Measurements from ENCODE around the gene MAPK8IP2.
"Not testable (repeated sequence)": the region's sequence is repeated elsewhere in the genome, so short reads cannot be mapped to it uniquely, and the experiment has no call there.

The MAPK8IP2 gene

DNA sequence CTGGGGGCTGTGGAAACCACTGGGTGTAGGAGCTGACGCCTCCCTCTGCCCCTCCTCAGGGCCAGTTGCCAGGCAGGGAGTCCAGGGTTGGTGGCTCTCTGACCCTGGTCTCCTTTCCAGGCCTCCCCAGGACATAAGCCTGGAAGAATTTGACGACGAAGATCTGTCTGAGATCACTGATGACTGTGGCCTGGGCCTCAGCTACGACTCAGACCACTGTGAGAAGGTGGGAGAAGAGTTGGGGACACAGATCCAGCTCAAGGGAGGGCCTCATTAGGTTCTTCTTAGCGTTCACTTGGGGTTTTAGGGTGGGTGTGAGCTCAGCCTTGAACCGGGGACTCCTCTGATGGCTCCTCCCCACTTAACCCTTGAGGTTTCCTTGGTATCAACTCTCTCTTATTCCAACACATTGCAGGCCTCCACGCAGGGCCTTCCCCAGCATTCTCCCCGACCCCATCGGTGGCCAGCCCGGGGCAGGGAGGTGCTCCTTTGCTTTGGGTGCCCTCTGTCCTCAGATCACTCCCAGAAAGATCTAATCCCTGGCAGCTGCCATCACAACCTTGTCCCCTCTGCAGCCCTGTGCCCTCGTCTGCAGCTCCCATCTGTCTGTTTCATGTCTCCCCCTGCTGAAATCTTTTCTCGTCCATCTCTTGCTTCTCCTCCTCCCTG is 1.2 kb downstream of the MAPK8IP2 start:
- DNase-seq: no peak

GRCh38 chr22:50602338-50602700 is 1.7 kb downstream of the MAPK8IP2 start:
- no peak for DNase-seq

GRCh38 chr22:50603511-50604255 is 3.1 kb downstream of the MAPK8IP2 start:
- DNase-seq: no peak

GRCh38 chr22:50604256-50605001 is 3.8 kb downstream of the MAPK8IP2 start:
- no peak for DNase-seq

- DNase-seq: no peak
These were observed 4.5 kb downstream of the MAPK8IP2 start for GRCh38 chr22:50605002-50605612.

DNA sequence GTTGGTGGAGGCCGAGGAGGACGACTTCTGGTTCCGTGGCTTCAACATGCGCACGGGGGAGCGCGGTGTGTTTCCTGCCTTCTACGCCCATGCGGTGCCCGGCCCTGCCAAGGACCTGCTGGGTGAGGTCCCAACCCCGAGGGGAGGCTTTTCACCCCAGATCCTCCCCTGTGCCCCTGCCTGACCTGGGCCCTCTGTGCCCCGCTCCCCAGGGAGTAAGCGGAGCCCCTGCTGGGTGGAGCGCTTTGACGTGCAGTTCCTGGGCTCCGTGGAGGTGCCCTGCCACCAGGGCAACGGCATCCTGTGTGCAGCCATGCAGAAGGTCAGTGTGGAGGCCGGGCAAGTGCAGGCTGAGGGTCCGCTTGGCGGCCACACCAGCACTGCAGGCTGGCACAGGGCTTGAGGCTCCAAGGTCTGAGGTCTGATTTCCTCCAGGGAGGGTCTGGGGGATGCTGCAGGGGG is 5.1 kb downstream of the MAPK8IP2 start:
- no peak for DNase-seq

- DNase-seq: no peak
These were observed 5.8 kb downstream of the MAPK8IP2 start for GRCh38 chr22:50606165-50606945.

- no peak for DNase-seq
These were observed 6.5 kb downstream of the MAPK8IP2 start for GRCh38 chr22:50606946-50607658.

GRCh38 chr22:50607659-50608020 is 7.0 kb downstream of the MAPK8IP2 start:
- DNase-seq: no peak

DNA sequence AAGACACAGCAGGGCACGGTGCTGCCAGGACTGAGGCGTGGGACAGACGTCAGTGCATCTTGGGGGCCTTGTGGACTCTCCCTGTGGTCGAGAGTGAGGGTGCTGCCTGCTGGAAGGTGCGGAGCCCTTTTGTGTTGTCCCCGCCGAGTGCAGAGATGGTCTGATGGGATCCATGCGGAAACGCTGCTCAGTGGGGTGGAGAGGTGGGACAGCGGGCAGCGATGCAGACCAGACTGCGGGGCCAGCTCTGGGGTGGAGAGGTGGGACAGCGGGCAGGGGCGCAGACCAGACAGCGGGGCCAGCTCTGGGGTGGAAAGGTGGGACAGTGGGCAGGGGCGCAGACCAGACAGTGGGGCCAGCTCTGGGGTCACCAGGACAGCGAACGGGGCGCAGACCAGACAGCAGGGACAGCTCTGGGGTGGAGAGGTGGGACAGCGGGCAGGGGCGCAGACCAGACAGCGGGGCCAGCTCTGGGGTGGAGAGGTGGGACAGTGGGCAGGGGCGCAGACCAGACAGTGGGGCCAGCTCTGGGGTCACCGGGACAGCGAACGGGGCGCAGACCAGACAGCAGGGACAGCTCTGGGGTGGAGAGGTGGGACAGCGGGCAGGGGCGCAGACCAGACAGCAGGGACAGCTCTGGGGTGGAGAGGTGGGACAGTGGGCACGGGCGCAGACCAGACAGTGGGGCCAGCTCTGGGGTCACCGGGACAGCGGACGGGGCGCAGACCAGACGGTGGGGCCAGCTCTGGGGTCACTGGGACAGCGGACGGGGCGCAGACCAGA is 7.7 kb downstream of the MAPK8IP2 start:
- not testable (repeated sequence) for DNase-seq

GRCh38 chr22:50608996-50609395 is 8.4 kb downstream of the MAPK8IP2 start:
- no peak for DNase-seq

DNA sequence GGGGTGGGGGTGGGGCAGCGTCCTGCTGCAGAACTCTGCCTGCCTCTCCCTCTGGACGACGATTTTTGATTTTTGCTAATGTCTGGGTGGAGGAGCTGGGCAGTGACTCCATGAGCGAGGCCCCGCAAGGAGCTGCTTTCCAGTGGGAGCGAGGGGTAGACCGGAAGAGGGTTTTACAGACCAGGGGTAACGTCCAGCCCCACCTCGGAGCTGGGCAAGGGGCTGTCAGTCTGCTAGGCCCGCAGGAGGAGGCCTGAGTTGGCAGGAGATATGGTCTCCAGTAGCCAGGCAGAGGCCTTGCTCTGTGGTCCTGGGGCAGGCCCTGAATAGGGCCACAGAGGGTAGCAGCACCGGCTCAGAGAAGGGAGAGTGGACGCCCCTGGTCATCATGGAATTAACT is 9.0 kb downstream of the MAPK8IP2 start:
- DNase-seq: no peak

GRCh38 chr22:50610041-50610451 is 9.5 kb downstream of the MAPK8IP2 start:
- DNase-seq: no peak

- DNase-seq: no peak
These were observed 10.0 kb downstream of the MAPK8IP2 start for GRCh38 chr22:50610581-50610980.

GRCh38 chr22:50611341-50612060 is 10.9 kb downstream of the MAPK8IP2 start:
- DNase-seq: no peak

DNA sequence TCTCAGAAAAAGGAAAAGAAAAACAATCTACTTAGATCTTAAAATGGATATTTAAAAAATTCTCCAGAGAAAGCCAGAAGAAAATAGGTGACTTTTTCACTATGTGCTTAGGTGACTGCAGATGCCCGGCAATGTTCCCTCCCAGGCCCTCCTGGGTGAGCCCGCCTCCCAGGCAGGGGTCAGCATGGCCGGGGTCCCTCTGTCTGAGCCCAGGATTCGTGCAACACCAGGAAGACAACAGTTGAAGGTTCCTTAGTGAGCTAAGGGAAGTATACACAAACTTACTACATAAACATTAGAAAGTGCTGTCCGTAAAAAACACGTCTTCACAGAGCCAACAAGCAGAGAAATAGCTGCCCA is 11.6 kb downstream of the MAPK8IP2 start:
- DNase-seq: no peak

- no peak for DNase-seq
These were observed 12.1 kb downstream of the MAPK8IP2 start for GRCh38 chr22:50612528-50613221.

GRCh38 chr22:50613291-50613981 is 12.8 kb downstream of the MAPK8IP2 start:
- no peak for DNase-seq

GRCh38 chr22:50614296-50614695 is 13.7 kb downstream of the MAPK8IP2 start:
- not testable (repeated sequence) for DNase-seq
